HG03159 (cell line): ENCODE results near the gene ATXN2.
"Not testable (repeated sequence)": the region's sequence is repeated elsewhere in the genome, so short reads cannot be mapped to it uniquely, and the experiment has no call there.

ENCODE experiments used
- ATAC-seq: cut with Tn5 transposase; IDR thresholded peaks from one replicate; pipeline ENCODE4 v1.9.1; 2021; ENCODE audit warnings: mild to moderate bottlenecking, moderate library complexity; ENCODE audit not compliant: unreplicated experiment

ATXN2 gene

GRCh38 chr12:111507719-111508118, 91.4 kb downstream of the ATXN2 start:
- not testable (repeated sequence) for ATAC-seq

DNA sequence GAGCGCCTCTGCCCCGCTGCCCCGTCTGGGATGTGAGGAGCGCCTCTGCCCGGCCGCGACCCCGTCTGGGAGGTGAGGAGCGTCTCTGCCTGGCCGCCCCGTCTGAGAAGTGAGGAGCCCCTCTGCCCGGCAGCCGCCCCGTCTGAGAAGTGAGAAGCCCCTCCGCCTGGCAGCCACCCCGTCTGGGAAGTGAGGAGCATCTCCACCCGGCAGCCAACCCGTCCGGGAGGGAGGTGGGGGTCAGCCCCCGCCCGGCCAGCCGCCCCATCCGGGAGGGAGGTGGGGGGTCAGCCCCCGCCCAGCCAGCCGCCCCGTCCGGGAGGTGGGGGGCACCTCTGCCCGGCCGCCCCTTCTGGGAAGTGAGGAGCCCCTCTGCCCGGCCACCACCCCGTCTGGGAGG, 91.9 kb downstream of the ATXN2 start:
- not testable (repeated sequence) for ATAC-seq

- ATAC-seq = no peak
Observed at GRCh38 chr12:111506260-111506659, 92.9 kb downstream of the ATXN2 start.

- ATAC-seq = no peak
Observed at GRCh38 chr12:111505601-111506036, 93.5 kb downstream of the ATXN2 start.

DNA sequence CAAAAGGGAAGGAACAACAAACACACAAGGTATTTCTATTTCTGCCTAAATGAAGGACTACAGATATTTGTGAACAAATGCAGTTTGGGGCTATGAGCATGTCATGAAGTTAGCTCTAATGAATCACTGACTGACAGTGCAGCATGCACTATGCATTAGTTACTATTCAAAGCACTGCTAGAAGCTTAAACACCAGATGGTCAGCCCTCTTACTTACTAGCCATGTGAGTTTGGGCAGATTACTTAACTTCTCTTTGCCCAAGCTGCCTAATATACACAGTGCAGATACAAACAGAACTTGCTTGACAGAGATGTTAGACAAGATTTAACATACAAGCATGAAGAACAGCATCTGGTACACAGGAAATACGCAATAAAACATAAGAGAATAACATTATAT, 96.0 kb downstream of the ATXN2 start:
- ATAC-seq = no peak

GRCh38 chr12:111494676-111495075, 104.4 kb downstream of the ATXN2 start:
- no peak for ATAC-seq

DNA sequence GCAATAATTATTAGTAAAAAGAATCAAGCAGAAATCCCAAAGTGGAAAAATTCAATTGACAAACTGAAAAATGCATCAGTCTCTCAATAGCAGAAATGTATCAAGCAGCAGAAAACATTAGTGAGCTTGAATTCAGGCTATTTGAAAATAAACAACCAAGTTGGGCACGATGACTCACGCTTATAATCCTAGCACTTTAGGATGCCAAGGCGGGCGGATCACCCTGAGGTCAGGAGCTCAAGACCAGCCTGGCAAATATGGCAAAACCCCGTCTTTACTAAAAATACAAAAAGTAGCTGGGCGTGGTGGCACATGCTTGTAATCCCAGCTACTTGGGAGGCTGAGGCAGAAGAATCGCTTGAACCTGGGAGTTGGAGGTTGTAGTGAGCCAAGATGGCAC, 106.1 kb downstream of the ATXN2 start:
- not testable (repeated sequence) for ATAC-seq

GRCh38 chr12:111488798-111489197, 110.3 kb downstream of the ATXN2 start:
- ATAC-seq = no peak

GRCh38 chr12:111488271-111488670, 110.8 kb downstream of the ATXN2 start:
- ATAC-seq = no peak

- no peak for ATAC-seq
Observed at GRCh38 chr12:111482462-111482861, 116.7 kb downstream of the ATXN2 start.

DNA sequence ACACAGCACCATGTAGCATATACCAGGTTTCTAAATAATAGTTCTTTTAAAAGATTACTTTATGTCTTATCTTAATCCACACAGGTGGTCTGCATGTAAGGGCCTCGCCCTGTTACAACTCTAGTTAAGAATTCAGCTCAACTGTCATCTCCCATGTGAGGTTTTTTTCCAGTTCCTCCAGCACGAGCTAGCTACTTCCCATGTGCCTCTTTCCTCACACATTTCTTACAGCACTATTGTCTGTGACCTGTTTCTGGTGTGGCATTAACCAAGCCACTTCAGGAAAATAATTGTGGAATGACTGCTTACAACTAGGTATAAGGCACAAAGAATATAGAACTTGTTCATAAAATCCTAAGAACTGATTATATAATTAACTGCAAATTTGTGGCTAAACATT, 127.9 kb downstream of the ATXN2 start:
- no peak for ATAC-seq

- no peak for ATAC-seq
Observed at GRCh38 chr12:111469401-111469800, 129.7 kb downstream of the ATXN2 start.

- no peak for ATAC-seq
Observed at GRCh38 chr12:111467857-111468241, 131.3 kb downstream of the ATXN2 start.

DNA sequence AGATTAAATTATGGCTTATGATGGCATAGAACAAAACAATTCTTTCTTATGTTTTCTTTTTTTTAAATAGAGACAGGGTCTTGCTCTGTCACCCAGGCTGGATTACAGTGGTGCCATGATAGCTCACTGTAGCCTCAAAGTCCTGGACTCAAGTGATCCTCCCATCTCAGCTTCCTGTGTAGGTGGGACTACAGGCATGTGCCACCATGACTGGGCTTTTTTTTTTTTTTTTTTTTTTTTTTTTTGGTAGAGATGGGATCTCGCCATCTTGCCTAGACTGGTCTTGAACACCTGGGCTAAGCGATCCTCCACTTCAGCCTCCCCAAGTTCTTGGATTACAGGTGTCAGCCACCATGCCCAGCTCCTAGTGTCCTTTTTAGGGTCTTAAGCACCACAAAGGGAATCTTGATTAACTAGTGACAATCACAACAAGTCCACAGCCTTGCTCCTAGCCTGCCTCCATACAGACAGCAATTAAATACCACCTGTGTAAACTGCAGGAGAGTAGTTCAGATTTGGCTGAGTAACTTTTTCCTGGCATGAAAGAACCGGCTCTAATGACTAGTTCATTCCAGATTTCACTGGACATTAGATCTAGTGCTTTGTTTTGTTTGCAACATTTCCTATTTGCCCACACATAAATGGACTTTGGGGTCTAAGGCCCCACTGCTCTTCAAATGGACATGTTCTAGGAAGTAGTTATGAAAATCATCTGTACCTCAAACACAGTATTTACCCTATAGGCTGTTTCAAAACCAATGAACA, 131.8 kb downstream of the ATXN2 start:
- no peak for ATAC-seq

GRCh38 chr12:111462210-111462769, 136.8 kb downstream of the ATXN2 start:
- ATAC-seq = no peak

DNA sequence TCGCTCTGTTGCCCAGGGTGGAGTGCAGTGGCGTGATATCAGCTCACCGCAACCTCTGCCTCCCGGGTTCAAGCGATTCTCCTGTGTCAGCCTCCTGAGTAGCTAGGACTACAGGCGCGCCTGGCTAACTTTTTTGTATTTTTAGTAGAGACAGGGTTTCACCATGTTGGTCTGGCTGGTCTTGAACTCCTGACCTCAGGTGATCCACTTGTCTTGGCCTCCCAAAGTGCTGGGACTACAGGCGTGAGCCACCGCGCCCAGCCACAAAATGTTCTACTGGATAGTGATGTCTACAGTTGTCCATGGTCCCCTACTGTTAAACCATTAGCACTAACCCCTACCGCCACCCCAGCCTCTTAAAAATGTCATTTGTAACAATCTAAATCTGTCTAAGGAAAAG, 139.0 kb downstream of the ATXN2 start:
- ATAC-seq = not testable (repeated sequence)

GRCh38 chr12:111458546-111459172, 140.5 kb downstream of the ATXN2 start:
- no peak for ATAC-seq

DNA sequence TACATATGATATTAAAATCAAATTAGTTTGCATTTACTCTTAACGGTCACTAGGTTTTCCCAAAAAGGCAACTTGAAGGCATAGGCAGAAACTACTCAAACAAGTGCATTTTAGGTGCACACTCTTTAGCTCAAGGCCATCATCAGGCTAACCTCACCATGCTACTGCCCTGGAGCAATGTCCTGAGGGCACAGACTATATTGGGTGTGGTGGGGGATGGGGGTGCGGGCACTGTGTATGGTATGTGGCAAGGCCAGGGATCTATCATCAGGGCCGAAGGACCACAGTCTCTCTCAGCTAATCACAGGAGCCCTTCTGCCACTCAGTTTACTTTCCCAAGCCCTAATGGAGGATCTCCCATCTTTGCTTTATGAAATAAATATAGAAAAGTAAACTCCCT, 141.5 kb downstream of the ATXN2 start:
- ATAC-seq = no peak

GRCh38 chr12:111457071-111457470, 142.0 kb downstream of the ATXN2 start:
- no peak for ATAC-seq

GRCh38 chr12:111455448-111456320, 143.4 kb downstream of the ATXN2 start:
- ATAC-seq = no peak

DNA sequence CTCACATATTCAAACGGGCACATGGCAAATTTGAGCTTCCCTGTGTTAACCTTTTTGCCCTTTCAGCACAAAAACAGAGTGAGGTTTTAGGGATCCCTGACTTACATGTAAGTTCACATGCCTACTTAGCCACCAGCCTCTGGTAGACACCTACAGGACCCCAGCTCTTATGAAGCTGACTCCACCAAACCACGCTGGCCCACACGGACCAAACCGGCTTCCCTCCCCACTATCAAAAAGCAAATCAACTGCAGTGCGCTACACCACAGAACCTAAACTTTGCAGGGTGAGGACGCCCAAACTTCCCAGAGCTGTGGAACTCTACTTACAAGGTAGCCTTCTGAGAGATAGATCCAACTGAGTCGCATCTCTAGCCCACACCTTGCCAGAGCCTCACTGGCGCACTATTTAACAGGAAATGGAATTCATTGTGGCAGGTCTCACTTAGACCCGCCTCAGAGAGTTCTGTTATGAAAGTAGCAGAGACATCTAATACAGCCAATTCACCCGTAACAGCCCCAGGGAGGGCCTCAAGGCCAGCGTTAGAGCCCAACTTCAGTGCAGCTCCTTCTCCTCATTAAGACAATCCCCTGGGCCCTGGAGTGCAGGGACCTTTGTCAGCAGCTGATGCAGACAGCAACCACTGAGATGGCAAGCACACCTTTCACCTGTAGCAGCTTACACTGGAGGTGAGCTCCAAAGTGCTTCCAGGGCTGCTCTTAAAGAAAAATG, 144.2 kb downstream of the ATXN2 start:
- no peak for ATAC-seq
